A549 (cell line): ENCODE measurements around the gene PNMT. TPM values are rescaled to one million over a fixed set of nuclear protein-coding genes. Genes with fewer than 3 reads are reported as not detected.
A peak's percentile ranks its signal among the peaks of the same experiment; 100 is the strongest.

Source experiments
- ATAC-seq, 2 experiments: fragments of 200-7000 bp in 1 of 2; fragments of >200 bp in 1 of 2; cut with Nextera tagmentation in 1 of 2; cut with Tn5 transposase in 1 of 2; 3 replicates each; pipeline versions ENCODE4 v1.8.0 to v1.9.1; 2018 to 2020; ENCODE audit warnings: mild to moderate bottlenecking in 1 of 2, moderate library complexity in 1 of 2
- CTCF ChIA-PET: fragments of 300-600 bp; sonication (Branson Sonifier 250); formaldehyde crosslinking; extraction: SDS; loops from one replicate; lab custom pipeline; 2021; ENCODE audit warnings: antibody characterized with exemption, inconsistent platforms; lab: Yijun Ruan, JAX
- POLR2A ChIA-PET: fragments of 350-600 bp; formaldehyde crosslinking; extraction: SDS; loops from one replicate; lab custom pipeline; 2021; ENCODE audit warnings: antibody characterized with exemption, inconsistent platforms; lab: Yijun Ruan, JAX
- DNase-seq, 2 experiments: peaks; one replicate each; pipeline versions ENCODE4 v3.0.0 to v3.0.0-alpha.2; 2011 to 2016; ENCODE audit warnings: low read depth in 1 of 2, low spot score in 1 of 2
- FAIRE-seq: peaks from 2 replicates; lab custom pipeline; 2011; peaks lifted over from hg19 to GRCh38; lab: Jason Lieb, UNC
- H3K27ac ChIP-seq, 2 experiments: fragments of >200 bp; sonication (Bioruptor Twin); formaldehyde crosslinking; 3 replicates each; pipeline ENCODE4 v1.5.1; 2016 to 2017
- H3K4me1 ChIP-seq: fragments of >200 bp; sonication (Bioruptor Twin); formaldehyde crosslinking; 3 replicates; pipeline ENCODE4 v1.6.1; 2016
- H3K4me2 ChIP-seq: fragments of >200 bp; sonication (Bioruptor Twin); formaldehyde crosslinking; 3 replicates; pipeline ENCODE4 v1.6.1; 2016
- H3K4me3 ChIP-seq: fragments of >200 bp; sonication (Bioruptor Twin); formaldehyde crosslinking; 3 replicates; pipeline ENCODE4 v1.5.1; 2016
- H3K9me3 ChIP-seq: fragments of >200 bp; sonication (Bioruptor Twin); formaldehyde crosslinking; 3 replicates; pipeline ENCODE4 v1.6.1; 2016
- CHD2 ChIP-seq: fragments of 150-350 bp; IDR thresholded peaks from 2 replicates; pipeline ENCODE4 v1.6.1; 2014; ENCODE audit warnings: low read length; ENCODE audit not compliant: partially characterized antibody
- EP300 ChIP-seq, 2 experiments: fragments of >200 bp; sonication (Bioruptor Twin); formaldehyde crosslinking; IDR thresholded peaks; 2 replicates in 1 of 2; 3 replicates in 1 of 2; pipeline ENCODE4 v1.6.1; 2016 to 2017
- FOXS1 ChIP-seq: fragments of 250-450 bp; sonication (Bioruptor Pico); IDR thresholded peaks from 2 replicates; pipeline ENCODE4 v1.5.0; 2020; ENCODE audit warnings: mild to moderate bottlenecking, moderate library complexity
- MAFK ChIP-seq: fragments of 450-650 bp; IDR thresholded peaks from 2 replicates; pipeline ENCODE4 v1.6.1; 2014; ENCODE audit not compliant: partially characterized antibody
- MAZ ChIP-seq: fragments of 150-350 bp; IDR thresholded peaks from 2 replicates; pipeline ENCODE4 v1.6.1; 2014; ENCODE audit warnings: antibody characterized with exemption, low read depth, low read length, borderline replicate concordance
- MYC ChIP-seq: IDR thresholded peaks from 2 replicates; pipeline ENCODE4 v1.6.1; 2012; ENCODE audit warnings: mild to moderate bottlenecking, inconsistent platforms, low read length, improper control_type of control experiment, borderline replicate concordance
- NPAS2 ChIP-seq: fragments of 250-450 bp; sonication (Bioruptor Pico); IDR thresholded peaks from 2 replicates; pipeline ENCODE4 v1.8.0; 2022; ENCODE audit warnings: mild to moderate bottlenecking, moderate library complexity, borderline replicate concordance
- PHF8 ChIP-seq: fragments of 200-600 bp; sonication (generic); IDR thresholded peaks from 2 replicates; pipeline ENCODE4 v1.6.1; 2016; ENCODE audit warnings: low read depth, mild to moderate bottlenecking, antibody characterized with exemption, moderate library complexity, borderline replicate concordance
- RAD21 ChIP-seq, 2 experiments: fragments of >200 bp in 1 of 2; sonication (Bioruptor Twin) in 1 of 2; formaldehyde crosslinking in 1 of 2; IDR thresholded peaks in 1 of 2; conservative IDR thresholded peaks in 1 of 2; 2 replicates in 1 of 2; 3 replicates in 1 of 2; pipeline ENCODE4 v1.6.1; 2012 to 2018; ENCODE audit warnings: inconsistent platforms in 1 of 2
- RNF2 ChIP-seq: fragments of 200-600 bp; sonication (generic); IDR thresholded peaks from 2 replicates; pipeline ENCODE4 v1.6.1; 2016; ENCODE audit warnings: low read depth, mild to moderate bottlenecking, antibody characterized with exemption, moderate library complexity, borderline replicate concordance
- SMC3 ChIP-seq: fragments of >200 bp; sonication (Bioruptor Twin); formaldehyde crosslinking; IDR thresholded peaks from 3 replicates; pipeline ENCODE4 v1.6.1; 2018; ENCODE audit warnings: inconsistent platforms
- ZC3H11A ChIP-seq: fragments of 450-650 bp; IDR thresholded peaks from 2 replicates; pipeline ENCODE4 v1.6.1; 2014; ENCODE audit warnings: antibody characterized with exemption, mild to moderate bottlenecking
- ZFP36 ChIP-seq: fragments of 450-650 bp; IDR thresholded peaks from 2 replicates; pipeline ENCODE4 v1.6.1; 2014; ENCODE audit warnings: borderline replicate concordance; ENCODE audit not compliant: partially characterized antibody
- ZNF302 ChIP-seq: fragments of 250-450 bp; sonication (Bioruptor Pico); IDR thresholded peaks from 2 replicates; pipeline ENCODE4 v1.9.0; 2021; ENCODE audit warnings: inconsistent platforms, mild to moderate bottlenecking, moderate library complexity
- ZSCAN20 ChIP-seq: fragments of 250-450 bp; sonication (Bioruptor Pico); IDR thresholded peaks from 2 replicates; pipeline ENCODE4 v1.8.0; 2022; ENCODE audit warnings: mild to moderate bottlenecking, moderate library complexity
- WGBS: methylation state at CpG from one replicate; pipeline ENCODE4 v1.1.6; 2017; ENCODE audit errors: missing lambda C conversion rate; 5-methylcytosine and 5-hydroxymethylcytosine counted together
- polyA plus RNA-seq, 4 experiments: library from polyadenylated mRNA; depleted of rRNA in 3 of 4; stranded (reverse); fragments of >200 nt; fragmentation: RNase III in 1 of 4; extraction: RNeasy Plus Mini Kit Qiagen cat#74134 plus additional on column Dnase treatment in 1 of 4; gene quantifications; 2 replicates in 3 of 4; 3 replicates in 1 of 4; pipeline ENCODE4 v1.2.3, GENCODE V29; 2011 to 2017
- TF ChIP-seq, protein P1 (sequence below): fragments of >200 bp; sonication (Bioruptor Twin); formaldehyde crosslinking; IDR thresholded peaks from 2 replicates; pipeline ENCODE4 v1.6.1; 2016
- TF ChIP-seq, protein P2 (sequence below): fragments of 450-650 bp; IDR thresholded peaks from 2 replicates; pipeline ENCODE4 v1.6.1; 2014; ENCODE audit warnings: antibody characterized with exemption

PNMT gene
- polyA plus RNA-seq, 2 of the 4 experiments (the other 2 are of a cell fraction): not detected

GRCh38 chr17:39663688-39664580, 4.3 kb upstream of the PNMT start:
- CTCF ChIA-PET: interaction anchor here (0.7 to 50.7 kb wide), 4 partner anchors 8 to 457 kb away, joined by 3 to 1391 read pairs (median 14); partner anchors contain the start of genes PPP1R1B and STARD3
- POLR2A ChIA-PET: interaction anchor here (0.7 kb wide), 1 partner anchor 66 kb away, joined by 3 read pairs; no protein-coding TSS in a partner anchor
- ATAC-seq: peak; percentile 58 to 84

DNA sequence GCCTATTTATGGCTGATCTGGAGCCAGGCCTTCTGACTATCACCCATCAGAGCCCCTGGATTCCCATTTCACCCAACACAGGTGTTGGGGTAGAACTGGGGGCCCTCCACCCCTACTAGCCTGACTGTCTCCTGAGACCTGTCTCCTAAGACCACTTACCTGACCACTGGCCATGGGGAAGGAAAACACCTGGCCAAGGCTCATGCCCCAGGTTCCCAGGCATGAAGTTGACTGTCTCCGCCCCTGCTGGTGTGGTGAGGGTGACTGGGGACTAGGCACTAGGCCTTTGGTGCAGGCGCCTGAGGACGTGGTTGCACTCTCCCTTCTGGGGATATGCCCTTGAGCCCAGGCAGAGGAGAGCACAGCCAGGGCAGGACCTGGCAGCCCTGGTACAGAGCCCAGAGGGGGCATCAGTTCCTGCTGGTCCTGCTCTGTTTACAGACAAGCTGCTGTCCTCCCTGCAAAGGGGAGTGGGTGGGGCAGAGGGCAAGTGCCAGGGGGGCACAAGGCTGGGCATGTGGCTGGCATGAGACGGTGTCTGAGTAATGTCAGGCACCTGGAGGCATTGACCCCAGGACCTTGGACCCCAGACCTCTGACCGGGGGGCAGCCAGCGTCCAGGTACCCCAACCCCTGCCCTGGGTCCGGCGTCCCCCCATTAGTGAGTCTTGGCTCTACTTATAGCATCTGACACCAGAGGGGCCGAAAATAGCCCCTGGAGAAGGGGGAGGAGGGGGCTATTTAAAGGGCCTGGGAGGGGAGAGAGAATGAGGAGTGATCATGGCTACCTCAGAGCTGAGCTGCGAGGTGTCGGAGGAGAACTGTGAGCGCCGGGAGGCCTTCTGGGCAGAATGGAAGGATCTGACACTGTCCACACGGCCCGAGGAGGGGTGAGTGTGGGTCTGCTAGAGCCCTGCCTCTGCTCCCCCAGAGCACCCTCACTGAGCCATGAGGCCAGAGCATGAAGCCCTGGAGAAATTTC, 3.4 kb upstream of the PNMT start, which contains the start of gene TCAP:
Gene TCAP (plus strand): TSS at position 769 of the 981 bp plus-strand sequence. CDS start 11 bp downstream, at position 780.
- CTCF ChIA-PET: interaction anchor here (0.7 to 50.7 kb wide), 12 partner anchors 23 to 316 kb away, joined by 3 to 1391 read pairs (median 4); partner anchors contain the start of genes ERBB2, MIEN1, PGAP3 and PPP1R1B
- Histone ChIP-seq H3K4me2 (peak within 1 kb of the TSS; percentile 70), H3K9me3 (no peaks in the 10 kb centered on the region), H3K4me1 (peaks cover 61% of the 10 kb centered on the region), H3K4me3 (no peak within 1 kb of the TSS), H3K27ac (peak within 1 kb of the TSS in 1 of 2 experiments; percentile 79; a peak in 4 of 6 replicates)
- TF ChIP-seq CHD2 (no peak), ZNF302 (CRISPR knock-in tag) (no peak), NPAS2 (CRISPR knock-in tag) (no peak), RAD21 (conservative IDR thresholded peaks at IDR 0.05 in 1 of 2, IDR thresholded peaks at IDR 0.05 in 1 of 2) (no peak), MAZ (no peak), ZC3H11A (no peak), MYC (no peak), EP300 (IDR thresholded peaks at IDR 0.05) (no peak)
- TF ChIP-seq, protein P1, sequence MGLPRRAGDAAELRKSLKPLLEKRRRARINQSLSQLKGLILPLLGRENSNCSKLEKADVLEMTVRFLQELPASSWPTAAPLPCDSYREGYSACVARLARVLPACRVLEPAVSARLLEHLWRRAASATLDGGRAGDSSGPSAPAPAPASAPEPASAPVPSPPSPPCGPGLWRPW: no peak
- TF ChIP-seq, protein P2, sequence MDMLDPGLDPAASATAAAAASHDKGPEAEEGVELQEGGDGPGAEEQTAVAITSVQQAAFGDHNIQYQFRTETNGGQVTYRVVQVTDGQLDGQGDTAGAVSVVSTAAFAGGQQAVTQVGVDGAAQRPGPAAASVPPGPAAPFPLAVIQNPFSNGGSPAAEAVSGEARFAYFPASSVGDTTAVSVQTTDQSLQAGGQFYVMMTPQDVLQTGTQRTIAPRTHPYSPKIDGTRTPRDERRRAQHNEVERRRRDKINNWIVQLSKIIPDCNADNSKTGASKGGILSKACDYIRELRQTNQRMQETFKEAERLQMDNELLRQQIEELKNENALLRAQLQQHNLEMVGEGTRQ: no peak
- WGBS: 70% methylated on average over 15 of the region's 15 CpGs
- ATAC-seq (peak in 1 of 2 experiments; percentile 2; a peak in 2 of 6 replicates), DNase-seq (no peak), FAIRE-seq (no peak)
- POLR2A ChIA-PET: interaction anchor here (0.9 kb wide), 1 partner anchor 23 kb away, joined by 3 read pairs; the partner anchor contains the start of gene PGAP3

More at GRCh38 chr17:39663688-39664580, 4.3 kb upstream of the PNMT start:
- H3K4me3 ChIP-seq: 0 out of 3 replicates have a peak overlapping the region, but pooled peaks have one; percentile 5
- peak overlapping the region; percentile 25 to 79 for H3K27ac ChIP-seq
- no peaks in the 10 kb centered on the region for H3K9me3 ChIP-seq
- 23% methylated on average over 17 of the region's 17 CpGs for WGBS
- DNase-seq: peak; percentile 70 to 88
- H3K4me1 ChIP-seq: peaks cover 61% of the 10 kb centered on the region
- peak; percentile 56 for TF ChIP-seq ZFP36
- no peak for TF ChIP-seq PHF8
- no peak for TF ChIP-seq FOXS1
- FAIRE-seq: no peak
- peak overlapping the region; percentile 70 for H3K4me2 ChIP-seq

- 58% methylated on average over 9 of the region's 17 CpGs for WGBS
- TF ChIP-seq PHF8: no peak
- no peak for TF ChIP-seq SMC3
- no peak for TF ChIP-seq ZSCAN20 (CRISPR knock-in tag)
- TF ChIP-seq RNF2: no peak
- no peak for TF ChIP-seq MAFK
- no peak for FAIRE-seq
- H3K9me3 ChIP-seq: no peaks in the 10 kb centered on the region
- no peak overlapping the region for H3K4me3 ChIP-seq
- H3K27ac ChIP-seq: peak overlapping the region in 1 of 2 experiments; percentile 44; a peak in 3 of 6 replicates
- H3K4me2 ChIP-seq: peak overlapping the region; percentile 24
- H3K4me1 ChIP-seq: peaks cover 61% of the 10 kb centered on the region
- POLR2A ChIA-PET: interaction anchor here (0.7 to 1.5 kb wide), 4 partner anchors 22 to 64 kb away, joined by 3 to 5 read pairs (median 4); partner anchors contain the start of genes ERBB2 and PGAP3
- DNase-seq: peak; percentile 62 to 91
- peak; percentile 60 to 69 for ATAC-seq
- CTCF ChIA-PET: interaction anchor here (0.7 to 50.7 kb wide), 16 partner anchors 9 to 315 kb away, joined by 3 to 1391 read pairs (median 4); partner anchors contain the start of genes ERBB2, MIEN1, PGAP3 and PPP1R1B
These were observed 2.5 kb upstream of the PNMT start for GRCh38 chr17:39665642-39666224.
